HG02610 (cell line): Measurements from ENCODE around the gene SLAMF6.
"Not testable (repeated sequence)": the region's sequence is repeated elsewhere in the genome, so short reads cannot be mapped to it uniquely, and the experiment has no call there.

Experiments
- ATAC-seq: cut with Tn5 transposase; IDR thresholded peaks from one replicate; pipeline ENCODE4 v1.9.1; 2021; ENCODE audit warnings: mild to moderate bottlenecking, moderate library complexity; ENCODE audit not compliant: unreplicated experiment

Gene SLAMF6

DNA sequence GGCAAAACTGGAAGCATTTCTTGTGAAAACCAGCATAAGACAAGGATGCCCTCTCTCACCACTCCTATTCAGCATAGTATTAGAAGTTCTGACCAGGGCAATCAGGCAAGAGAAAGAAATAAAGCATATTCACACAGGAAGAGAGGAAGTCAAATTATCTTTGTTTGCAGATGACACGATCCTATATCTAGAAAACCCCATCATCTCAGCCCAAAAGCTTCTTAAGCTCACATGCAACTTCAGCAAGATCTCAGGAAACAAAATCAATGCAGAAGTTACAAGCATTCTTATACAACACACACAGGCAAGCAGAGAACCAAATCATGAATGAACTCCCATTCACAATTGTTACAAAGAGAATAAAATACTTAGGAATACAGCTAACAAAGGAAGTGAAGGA lies 7.1 kb downstream of the SLAMF6 start:
- ATAC-seq, result not testable (repeated sequence)

DNA sequence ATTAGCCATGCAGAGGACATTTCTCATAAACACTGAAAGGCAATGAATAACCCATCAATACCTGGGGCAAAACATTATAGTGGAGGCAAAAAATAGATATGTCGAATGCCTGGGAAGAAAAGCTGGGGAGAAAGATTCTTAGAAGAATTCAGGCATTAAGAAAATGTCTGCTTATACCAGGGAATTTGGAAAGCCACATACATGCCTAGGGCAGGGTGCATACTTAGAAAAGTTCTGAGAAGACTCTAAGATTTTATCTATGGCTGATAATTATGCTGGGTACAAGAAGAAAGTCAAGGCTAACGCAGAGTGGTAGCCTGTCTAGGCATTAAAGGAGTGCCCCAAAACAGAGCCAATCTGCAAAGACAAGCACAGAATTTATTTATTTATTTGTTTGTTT lies 18.4 kb downstream of the SLAMF6 start:
- ATAC-seq, result no peak

DNA sequence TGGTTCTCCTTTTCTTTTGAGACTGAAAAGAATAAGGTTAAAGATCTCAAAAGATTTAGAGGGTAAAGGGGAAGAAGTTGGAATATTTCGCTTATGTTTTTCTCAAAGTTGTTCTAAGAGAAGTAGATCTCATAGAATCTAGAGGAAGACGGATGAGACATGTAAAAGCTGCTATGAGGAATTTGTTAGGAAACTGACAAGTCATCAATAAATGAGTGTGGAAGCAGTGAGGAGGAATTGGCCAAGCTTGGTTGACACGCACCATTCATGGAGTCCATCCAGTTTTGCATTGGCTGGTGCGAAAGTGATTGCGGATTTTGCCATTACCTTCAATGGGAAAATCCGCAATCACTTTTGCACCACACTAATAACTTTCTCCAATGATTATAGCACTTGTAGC lies 20.0 kb downstream of the SLAMF6 start:
- no peak for ATAC-seq

DNA sequence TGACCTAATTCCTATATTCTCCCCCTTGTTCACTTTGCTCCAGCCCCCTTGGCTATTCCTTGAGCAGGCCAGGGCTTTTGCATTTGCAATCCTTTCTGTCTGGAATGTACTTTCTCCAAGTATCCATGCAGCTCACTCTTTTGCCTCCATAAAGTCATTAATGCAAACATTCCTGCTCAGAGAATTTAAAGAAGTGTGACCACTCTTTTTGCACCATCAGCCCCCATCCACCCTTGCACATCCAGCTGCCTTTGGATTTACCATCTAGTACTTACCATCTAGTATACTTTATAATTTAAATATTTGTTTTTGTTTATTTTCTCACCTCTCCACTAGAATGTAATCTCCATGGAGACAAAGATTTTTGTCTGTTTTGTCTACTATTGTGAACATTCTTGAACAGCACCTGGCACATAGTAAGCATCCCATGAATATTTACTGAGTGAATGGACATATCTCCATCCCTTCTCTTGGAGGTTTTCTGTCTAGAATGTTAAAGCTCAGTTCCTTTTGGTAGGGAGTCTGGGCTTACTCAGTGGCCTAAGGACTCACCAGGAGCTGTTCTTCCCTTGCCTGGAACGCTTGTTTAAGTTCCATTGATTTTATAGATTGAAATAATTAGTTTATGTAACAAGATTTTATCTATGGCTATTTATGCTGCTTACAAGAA lies 22.6 kb downstream of the SLAMF6 start:
- ATAC-seq, result no peak

DNA sequence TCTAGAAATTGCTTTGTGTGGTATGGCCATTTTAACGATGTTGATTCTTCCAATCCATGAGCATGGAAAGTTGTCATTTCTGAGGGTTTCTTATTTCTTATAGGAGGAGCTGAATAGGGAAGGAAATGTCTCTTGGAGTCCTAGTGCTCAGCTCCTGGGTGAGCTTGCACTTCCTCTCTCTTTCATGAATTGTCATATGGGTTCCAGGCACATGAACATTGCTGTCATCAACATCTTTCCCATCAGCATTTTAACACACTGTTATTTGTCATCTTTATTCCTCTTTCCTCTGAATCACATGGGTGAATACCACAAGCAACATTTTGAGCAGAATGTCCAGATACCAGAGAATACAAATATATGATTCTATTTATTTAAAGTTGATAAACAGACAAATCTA lies 23.4 kb downstream of the SLAMF6 start:
- ATAC-seq, result no peak

DNA sequence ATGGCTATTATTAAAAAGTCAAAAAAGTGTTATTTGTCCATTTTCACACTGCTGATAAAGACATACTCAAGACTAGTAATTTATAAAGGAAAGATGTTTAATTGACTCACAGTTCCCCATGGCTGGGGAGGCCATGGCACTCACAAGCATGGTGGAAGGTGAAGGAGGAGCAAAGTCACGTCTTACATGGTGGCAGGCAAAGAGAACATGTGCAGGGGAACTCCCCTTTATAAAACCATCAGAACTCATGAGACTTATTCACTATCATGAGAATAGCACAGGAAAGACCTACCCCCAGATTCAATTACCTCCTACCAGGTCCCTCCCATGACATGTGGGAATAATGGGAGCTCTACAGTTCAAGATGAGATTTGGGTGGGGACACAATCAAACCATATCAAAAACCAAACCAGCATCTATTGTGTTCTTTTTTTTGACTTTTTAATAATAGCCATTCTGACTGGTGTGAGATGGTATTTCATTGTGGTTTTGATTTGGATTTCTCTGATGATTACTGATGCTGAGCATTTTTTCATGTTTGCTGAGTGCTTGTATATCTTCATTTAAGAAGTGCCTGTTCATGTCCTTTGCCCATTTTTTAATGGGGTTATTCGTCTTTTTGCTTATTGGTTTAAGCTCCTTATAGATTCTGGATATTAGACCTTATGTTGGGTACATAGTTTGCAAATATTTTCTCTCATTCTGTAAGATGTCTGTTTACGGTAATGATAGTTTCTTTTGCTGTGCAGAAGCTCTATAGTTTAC lies 24.6 kb downstream of the SLAMF6 start:
- ATAC-seq, result not testable (repeated sequence)

DNA sequence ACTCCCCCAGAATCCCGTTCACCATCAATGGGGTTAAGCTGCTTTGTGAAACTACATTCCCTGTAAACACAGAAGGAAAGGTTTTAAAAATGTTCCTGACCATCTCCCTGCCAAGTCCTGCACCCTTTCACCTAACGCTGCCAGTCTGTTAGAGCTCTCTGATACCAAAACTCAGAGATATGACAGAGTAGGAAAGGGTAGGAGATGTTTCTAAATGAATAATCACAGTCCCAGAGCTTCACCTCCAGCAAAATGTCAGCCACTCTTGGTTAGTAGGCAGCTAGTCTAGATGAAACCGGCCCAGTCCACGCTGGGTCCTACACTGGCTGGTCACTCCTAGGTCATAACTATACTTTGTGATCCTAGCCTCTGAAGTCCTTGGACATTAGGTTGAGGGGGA lies 26.7 kb downstream of the SLAMF6 start:
- no peak for ATAC-seq

DNA sequence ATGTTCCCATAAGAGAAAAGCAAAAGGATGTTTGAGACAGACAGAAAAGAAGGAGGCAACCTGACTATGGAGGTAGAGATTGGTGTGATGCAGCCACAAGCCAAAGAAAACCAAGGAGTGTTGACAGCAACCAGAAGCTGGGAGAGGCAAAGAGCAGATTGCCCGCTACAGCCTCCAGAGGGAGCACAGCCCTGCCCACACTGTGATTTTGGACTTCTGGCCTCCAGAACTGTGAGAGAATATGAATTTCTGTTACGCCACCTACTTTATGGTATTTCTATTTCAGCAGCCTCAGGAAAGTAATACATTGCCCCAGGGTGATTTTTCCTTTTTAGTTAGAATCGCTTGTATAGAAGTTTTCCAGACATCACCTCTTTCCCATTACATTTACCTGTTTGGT lies 28.4 kb downstream of the SLAMF6 start:
- no peak for ATAC-seq

DNA sequence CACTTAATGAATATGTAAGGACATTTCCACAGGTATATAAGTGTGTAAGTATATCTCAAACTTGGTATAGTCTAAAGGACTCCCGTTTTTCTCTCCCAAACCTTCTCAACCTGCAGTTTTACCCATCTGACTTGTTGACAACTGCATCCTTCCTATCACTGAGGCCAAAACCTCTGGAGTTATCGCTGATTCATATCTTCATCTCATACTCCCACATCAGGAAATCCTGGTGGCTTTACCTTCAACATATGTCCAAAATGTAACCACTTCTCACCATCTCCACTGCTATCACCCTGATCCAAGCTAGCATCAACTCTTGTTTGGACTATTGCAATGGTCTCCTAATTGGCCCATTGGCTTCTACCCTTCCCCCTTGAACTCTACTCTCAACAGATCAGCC lies 30.4 kb downstream of the SLAMF6 start:
- ATAC-seq, result no peak

DNA sequence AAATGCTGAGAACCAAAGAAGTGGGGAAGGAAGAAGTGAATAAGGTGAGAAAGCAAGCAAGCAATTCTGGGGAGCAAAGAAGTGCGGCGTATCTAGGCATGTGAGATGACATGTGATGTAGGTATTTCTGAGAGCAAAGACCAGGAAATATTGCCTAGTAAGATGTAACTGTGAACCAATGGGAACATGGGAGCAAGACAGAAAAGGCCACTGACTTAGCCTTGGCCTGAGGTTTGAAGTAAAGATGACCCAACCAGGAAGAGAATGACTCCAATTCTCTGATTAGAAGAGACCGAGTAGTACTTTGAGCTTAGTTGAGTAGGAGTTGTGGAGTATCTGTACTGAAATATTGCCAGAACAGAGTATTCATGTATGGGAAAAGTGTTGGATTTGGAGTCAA lies 31.1 kb downstream of the SLAMF6 start:
- ATAC-seq, result no peak

DNA sequence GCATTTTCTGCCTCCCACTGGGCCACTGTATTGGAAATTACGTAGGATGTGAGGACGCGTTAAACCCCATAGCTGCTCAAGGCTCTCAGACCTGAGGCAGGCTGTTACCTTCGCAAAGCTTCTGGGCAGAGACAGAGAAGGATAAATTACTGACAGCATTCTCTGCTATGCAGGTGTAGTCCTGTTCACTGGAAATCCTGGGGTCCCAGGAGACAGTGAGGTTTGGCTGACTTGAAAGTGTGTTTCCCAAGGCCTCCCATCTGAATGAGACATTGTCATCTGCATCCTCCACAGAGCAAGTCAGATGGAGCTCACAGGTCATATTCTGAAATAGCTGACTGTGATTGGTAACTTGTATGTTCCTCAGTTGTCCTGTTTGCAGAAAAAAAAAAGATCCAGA lies 32.0 kb downstream of the SLAMF6 start:
- no peak for ATAC-seq

DNA sequence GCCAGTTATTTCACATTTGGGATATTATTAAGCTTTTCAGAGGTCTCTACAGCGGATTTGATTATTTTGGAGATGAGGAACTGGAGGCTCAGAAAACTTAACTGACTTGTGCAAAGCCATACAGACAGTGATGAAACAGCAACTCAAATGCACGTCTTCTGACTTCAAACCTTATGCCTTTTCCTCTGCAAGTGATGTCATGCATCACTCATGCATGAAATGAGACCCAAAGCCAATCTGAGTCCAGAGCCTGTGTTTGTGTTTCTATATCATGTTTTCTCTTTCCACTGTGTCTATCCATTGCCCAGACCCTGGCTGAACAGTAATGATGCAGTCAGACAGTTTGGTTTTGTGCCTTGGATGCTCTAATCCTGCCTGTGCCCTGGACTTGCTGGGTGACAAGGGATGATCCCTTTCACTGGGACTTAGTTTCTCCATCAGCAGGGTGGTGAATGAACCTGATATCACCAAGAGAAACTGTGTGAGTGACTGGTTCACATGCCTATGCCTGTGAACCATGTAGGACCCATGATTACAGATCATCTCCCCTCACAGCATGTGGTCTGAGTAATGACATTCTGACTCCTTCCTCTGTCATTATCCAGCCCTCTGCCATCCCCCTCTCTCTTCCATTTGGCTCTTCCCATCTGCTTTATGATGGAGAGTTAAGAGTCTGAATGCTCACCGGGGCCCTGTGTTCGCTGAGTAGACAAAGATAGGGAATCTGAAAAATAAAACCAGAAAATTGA lies 33.4 kb downstream of the SLAMF6 start:
- ATAC-seq, result no peak

DNA sequence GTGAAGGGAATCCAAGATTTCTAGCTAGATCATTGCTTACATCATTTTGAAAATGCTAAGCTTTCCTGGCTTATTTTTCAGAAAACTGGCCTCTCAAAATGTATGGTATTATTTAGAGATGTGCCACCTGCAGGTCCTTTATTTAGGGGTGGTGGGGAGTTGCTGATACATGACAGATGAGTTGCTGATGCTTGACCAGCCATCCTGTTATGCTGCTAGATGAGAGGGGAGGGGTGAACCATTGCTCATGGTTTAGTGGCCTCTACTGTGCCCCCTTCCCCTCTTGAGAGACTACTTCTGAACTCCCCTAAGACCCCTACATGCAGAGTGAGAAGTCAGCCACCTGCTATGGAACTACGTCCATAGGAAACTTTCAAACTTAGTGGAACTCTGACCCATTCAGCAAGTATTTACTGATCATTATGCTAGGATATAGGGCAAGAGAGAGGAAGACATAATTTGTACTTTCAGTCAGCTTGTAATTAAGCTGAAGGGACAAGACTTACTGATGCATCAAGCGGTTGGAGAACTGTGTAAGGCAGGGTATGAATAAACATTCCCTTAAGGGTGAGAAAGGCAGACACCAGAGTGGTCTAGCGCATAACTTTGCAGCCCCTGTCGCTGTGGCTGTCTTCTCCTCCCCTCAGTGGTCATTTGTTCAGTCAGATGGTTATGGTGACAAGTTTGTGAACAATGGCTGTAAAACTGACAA lies 34.6 kb downstream of the SLAMF6 start:
- peak; percentile 42 for ATAC-seq

DNA sequence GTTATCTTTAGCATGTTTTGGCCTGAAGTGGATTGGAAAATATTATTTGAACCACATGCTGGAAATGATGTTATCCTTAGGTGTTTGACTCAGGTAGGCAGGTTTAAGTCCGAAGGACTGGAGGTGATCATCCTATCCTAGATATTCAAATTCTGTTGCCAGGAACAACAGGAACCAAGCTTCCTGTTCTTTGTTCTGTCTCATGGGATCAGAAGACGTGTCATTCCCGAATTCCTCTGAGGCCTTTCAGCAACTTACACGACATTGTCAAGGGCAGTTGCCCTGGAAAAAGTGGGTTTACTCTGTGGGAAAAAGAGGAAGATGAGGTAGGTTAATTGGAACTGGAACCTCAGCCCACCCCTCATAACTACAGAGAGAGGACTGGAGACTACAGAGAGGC lies 36.6 kb downstream of the SLAMF6 start:
- no peak for ATAC-seq

DNA sequence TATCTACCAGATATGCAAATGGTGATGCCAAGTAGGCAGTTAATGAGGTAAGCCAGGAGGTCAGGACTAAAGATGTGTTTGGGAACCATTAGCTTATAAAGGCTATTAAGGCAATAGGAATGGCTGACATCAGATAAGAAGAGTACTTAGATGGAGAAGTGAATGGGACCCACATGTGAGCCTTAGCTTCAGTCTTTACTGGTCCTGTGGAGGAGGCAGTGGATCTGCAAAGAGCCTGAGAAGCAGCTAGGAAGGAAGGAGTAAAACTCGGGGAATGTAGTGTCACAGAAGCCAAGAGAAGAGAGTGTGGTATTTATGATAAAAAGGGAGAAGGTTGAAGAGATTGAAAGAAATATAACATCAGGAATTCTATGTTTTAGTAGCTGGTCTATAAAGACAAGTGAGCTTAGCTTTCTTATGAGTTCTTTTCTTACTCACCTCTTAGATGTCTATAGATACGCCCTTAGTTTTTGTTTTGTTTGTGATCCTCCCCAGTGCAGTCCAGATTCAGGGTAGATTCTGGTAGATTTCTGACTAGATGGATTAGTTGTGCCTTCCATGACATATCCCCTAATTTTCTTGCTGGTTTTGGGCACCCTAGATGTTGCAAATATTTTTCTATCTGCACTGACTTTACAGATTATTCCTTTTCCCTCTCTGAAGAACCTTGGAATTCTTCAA lies 39.4 kb downstream of the SLAMF6 start:
- ATAC-seq, result no peak

DNA sequence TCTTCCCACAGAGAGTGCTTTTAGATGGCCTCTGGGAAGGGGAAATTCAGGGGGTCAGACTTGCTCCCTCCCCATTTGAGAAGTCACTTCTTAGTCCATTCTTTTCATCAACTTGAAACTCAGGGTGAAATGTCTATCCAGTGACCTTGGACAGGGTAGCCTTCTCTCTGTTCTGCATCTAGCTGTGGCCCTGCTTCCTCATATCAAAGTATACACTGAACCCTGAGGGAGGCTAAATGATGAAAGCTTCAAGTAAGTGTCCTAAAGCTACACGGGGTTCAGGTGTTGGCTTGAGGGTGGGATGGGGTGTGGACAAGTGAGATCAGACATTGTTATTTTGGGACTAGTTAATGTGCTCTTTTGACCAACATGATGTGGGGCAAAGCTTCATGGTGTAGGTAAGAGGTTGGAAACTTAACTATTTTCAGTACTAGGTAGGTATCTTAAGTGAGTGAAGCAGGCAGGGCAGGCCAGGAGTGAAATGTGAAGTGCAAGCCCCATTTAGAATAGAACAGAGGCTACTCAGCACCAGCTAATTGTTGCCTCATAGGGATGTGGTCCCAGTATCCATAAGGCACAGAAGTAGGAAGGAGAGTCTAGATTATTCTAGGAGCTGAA lies 41.0 kb downstream of the SLAMF6 start:
- ATAC-seq, result no peak

DNA sequence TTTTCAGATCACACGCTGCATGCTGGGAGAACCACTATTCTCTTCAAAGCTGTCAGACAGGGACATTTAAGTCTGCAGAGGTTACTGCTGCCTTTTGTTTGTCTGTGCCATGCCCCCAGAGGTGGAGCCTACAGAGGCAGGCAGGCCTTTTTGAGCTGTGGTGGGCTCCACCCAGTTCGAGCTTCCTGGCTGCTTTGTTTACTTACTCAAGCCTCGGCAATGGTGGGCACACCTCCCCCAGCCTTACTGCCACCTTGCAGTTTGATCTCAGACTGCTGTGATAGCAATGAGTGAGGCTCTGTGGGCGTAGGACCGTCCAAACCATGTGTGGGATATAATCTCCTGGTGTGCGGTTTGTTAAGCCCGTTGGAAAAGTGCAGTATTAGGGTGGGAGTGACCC lies 42.3 kb downstream of the SLAMF6 start:
- ATAC-seq, result not testable (repeated sequence)

DNA sequence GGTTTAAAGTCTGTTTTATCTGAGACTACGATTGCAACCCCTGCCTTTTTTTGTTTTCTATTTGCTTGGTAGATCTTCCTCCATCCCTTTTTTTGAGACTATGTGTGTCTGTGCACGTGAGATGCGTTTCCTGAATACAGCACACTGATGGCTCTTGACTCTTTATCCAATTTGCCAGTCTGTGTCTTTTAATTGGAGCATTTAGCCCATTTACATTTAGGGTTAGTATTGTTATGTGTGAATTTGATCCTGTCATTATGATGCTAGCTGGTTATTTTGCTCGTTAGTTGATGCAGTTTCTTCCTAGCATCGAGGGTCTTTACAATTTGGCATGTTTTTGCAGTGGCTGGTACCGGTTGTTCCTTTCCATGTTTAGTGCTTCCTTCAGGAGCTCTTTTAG lies 44.0 kb downstream of the SLAMF6 start:
- not testable (repeated sequence) for ATAC-seq

DNA sequence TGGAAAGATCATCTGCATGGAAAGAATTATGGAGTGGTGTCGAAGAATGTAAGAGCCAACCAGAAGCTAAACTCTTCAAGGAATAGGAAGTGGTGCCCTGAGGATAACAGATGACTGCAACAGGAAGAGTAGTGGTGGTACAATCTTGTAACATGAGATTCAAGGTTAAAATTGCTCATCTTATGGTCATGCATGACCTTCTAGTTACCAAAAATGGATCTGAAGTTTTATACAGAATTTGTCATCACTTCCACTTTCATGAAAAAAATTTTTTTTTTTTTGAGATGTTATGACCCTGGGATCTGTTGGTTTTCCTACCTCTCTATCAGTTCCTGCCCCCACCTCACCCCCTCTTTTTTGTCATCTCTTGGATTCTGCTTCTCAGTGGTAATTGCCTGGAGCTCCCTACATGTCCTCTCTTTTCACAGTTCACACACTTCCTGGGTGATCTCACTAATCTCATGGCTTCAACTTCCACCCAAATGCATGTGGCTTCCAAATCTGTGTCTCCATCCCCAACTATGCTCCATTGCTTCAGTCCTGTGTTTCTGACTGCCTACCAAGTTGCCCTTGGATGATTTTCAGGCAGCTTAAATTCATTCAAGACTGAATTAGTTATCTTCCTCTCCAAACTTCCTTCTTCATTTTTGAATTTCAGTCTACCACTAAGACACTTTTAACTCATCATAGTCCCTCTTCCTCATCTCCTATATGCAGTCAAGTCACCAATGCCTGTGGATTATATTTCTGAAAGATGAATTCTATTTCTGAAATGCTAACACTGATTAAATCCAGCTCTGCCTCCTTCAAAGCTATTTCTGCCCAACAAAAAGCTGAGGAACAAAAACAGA lies 48.4 kb downstream of the SLAMF6 start:
- peak; percentile 87 for ATAC-seq
